Measurements from ENCODE around the gene CSNK1G1.
"Not testable (repeated sequence)": the region's sequence is repeated elsewhere in the genome, so short reads cannot be mapped to it uniquely, and the experiment has no call there.

Gene CSNK1G1

DNA sequence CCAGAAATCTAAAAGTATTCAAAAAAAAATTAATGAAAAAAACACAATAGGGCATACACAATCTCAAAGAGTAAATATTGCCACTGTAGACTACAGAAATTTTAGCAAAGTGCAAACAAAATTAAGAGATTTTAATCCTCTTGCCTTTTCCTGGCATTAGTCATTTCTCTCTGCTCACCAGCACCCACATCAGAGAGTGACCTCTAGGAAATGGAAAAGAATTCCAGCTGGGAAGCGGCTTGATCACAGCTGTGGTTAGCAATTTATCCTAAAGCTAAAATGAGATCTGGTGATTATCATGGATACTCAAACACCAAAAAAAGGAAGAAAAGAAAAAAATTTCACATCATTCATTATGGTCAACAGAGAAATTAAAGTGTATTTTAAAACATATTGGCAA is 7.5 kb downstream of the CSNK1G1 start:
- DNase-seq = no peak

DNA sequence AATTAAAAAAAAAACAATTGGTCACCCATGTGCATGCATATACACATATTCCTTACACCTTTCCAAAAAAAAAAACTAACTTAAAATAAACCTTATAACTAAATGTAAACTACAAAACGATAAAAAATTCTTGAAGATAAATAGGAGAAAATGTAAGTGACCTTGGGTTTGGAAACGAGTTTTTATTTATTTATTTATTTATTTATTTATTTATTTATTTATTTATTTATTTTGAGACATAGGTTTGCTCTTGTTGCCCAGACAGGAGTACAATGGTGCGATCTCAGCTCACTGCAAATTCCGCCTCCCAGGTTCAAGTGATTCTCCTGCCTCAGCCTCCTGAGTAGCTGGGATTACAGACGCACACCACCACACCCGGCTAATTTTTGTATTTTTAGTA is 9.7 kb downstream of the CSNK1G1 start:
- DNase-seq = not testable (repeated sequence)

DNA sequence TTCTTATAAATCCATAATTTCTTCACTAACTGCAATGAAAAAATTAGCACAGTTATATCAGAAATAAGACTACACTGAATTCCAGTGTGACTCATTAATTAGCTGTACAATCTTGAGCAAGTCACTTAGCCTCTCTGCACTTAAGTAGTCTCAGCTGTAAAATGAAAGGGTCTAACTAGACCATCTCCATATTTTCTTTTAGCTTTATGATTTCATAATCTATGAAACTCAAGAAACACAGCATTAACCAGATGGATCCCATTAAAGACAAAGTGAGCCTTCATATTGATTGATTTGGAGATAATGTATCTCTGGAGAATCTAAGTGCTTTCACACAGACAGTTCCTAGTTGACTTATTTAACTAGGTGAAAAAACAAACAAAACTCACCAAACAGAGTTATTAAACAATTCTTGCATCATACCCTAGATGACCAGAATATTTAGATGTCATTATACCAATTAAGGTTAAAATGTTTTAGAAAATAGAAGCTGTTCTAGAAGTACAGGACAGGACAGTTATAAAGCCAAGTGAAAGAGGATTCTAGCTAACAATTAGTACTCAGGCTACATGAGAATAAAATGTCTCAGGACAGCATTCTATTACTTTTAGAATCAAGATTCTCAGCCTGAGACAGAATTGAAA is 11.2 kb downstream of the CSNK1G1 start:
- DNase-seq = no peak

DNA sequence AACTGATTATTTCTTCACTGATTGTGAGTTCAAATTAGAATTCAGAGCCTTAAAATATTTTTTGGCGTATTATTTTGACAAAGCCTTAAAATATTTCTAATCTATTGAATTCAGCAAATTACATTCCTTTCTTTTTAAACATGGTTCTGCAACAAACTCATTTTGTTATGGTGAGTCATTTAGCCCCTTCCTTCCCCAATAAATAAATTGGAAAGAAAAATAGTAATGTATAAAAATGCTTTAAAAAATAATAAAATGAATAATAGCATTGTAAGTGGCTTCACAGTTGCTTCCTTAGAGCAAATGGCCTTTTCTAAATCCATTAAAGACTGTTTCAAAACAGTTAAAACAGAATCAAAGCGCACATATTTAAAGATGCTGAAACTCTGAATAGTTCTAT is 12.1 kb downstream of the CSNK1G1 start:
- no peak for DNase-seq

DNA sequence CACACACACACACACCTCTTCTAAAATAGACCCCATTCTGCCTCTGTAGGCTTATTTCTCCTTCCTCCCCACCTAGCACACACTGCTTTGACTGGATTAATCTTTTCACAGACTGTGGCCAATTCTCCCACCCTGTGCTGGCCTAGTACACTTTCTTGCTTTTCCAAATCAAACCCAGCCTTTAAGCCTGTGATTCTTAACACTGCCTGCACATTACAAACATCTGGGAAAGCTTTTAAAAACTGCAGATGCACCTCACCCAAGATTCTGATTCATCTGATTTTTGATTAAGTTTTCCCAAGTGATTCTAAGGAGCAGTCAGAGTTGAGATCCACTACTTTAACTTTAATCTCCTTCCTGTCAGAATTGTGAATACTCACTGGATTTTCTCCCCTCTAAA is 12.8 kb downstream of the CSNK1G1 start:
- no peak for DNase-seq

DNA sequence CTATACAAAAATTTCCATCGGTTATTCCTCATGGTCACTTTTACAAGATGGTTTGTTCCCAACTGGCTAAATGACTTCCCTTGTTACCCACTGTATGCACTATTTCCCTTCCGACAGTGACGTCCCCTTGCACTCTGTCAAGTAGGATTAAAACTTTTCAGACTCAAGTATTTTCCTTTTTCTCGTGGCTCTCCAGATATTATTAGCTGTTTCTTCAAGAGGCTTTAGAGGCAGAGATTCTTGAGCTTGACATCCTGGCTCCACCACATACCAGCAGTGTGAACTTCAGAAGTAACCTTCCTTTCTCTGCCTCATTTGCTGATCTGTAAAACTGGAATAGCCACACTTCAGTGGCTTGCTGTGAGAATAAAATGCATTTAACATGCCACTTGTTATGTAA is 14.0 kb downstream of the CSNK1G1 start:
- no peak for DNase-seq

DNA sequence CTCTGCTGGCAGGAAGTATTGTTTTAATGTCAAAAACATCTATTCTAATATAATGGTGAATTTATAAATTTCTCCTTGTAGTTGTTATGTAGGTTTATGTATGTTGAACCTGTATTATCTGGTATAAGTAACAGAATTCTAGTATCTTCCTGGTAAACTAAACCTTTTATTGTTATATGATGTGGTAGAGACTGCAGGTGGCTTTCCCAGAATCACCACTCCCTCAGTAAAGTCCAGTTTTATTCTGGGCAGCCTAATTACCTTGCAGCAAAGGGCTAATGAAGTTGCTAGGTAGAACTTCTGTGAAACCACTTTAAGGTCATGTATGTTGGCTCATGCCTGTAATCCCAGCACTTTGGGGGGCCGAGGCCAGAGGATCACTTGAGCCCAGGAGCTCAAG is 15.6 kb downstream of the CSNK1G1 start:
- DNase-seq = no peak

DNA sequence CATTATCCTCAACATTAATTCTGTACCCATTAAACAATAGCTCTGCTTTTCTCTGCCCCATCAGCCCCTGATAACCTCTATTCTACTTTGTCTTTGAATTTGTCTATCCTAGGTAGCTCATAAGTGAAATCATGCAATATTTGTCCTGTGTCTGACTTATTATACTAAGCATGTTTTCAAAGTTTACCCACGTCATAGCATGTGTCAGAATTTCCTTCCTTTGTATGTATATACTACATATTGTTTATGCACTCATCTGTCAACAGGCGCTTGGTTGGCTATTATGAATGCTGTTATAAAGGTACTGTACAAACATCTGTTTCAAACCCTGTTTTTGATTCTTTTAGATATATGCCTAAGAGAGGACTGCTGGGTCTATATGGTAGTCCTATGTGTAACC is 18.2 kb downstream of the CSNK1G1 start:
- DNase-seq = no peak

DNA sequence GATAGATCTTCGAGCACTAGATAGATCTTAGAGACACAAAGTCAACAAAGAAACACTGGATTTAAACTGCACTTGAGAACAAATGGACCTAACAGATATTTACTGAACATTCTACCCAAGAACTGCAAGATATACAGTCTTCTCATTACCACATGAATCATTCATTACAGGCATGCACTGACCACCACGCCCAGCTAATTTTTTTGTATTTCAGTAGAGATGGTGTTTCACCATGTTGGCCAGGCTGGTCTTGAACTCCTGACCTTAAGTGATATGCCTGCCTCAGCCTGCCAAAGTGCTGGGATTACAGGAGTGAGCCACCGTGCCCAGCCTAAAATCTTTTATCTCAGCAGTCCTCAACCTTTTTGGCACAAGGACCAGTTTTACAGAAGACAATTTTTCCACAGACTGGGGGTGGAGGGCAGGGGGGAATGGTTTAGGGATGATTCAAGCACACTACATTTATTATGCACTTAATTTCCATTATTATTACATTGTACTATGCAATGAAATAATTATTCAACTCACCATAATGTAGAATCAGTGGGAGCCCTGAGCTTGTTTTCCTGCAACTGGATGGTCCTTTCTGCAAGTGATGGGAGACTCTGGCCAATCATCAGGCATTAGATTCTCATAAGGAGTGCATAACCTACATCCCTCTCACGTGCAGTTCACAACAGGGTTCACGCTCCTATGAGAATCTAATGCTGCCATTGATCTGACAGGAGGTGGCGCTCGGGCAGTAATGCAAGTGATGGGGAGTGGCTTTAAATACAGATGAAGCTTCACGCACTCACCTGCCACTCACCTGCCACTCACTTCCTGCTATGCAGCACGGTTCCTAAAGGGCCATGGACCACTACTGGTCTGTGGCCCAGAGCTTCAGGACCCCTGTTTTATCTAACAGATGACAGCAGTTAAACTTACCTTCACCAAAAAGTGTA is 21.7 kb downstream of the CSNK1G1 start:
- peak; percentile 5 to 60 for DNase-seq

DNA sequence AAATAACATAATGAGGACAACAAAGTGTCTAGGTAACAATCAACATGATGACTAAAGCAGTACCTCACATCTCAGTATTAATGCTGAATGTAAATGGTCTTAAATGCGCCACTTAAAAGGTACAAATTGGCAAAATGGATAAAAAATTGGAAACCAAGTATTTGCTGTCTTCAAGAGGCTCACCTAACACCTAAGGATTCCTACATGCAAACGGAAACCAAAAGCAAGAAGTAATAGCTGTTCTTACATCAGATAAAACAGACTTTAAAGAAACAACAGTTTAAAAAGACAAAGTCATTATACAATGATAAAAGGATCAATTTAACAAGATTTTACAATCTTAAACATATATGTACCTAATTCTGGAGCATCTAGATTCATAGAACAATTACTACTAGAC is 22.5 kb downstream of the CSNK1G1 start:
- no peak for DNase-seq

DNA sequence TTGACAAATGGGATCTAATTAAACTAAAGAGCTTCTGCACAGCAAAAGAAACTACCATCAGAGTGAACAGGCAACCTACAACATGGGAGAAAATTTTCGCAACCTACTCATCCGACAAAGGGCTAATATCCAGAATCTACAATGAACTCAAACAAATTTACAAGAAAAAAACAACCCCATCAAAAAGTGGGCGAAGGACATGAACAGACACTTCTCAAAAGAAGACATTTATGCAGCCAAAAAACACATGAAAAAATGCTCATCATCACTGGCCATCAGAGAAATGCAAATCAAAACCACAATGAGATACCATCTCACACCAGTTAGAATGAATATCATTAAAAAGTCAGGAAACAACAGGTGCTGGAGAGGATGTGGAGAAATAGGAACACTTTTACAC is 24.3 kb downstream of the CSNK1G1 start:
- not testable (repeated sequence) for DNase-seq

DNA sequence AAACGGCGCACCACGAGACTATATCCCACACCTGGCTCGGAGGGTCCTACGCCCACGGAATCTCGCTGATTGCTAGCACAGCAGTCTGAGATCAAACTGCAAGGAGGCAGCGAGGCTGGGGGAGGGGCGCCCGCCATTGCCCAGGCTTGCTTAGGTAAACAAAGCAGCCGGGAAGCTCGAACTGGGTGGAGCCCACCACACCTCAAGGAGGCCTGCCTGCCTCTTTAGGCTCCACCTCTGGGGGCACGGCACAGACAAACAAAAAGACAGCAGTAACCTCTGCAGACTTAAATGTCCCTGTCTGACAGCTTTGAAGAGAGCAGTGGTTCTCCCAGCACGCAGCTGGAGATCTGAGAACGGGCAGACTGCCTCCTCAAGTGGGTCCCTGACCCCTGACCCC is 29.0 kb downstream of the CSNK1G1 start:
- not testable (repeated sequence) for DNase-seq

DNA sequence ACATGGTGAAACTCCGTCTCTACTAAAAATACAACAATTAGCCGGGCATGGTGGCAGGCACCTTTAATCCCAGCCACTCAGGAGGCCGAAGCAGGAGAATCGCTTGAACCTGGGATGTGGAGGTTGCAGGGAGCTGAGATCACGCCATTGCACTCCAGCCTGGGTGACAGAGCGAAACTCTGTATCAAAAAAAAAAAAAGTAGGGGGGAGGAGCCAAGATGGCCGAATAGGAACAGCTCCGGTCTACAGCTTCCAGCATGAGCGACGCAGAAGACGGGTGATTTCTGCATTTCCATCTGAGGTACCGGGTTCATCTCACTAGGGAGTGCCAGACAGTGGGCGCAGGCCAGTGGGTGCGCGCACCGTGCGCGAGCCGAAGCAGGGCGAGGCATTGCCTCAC is 29.5 kb downstream of the CSNK1G1 start:
- DNase-seq = not testable (repeated sequence)

DNA sequence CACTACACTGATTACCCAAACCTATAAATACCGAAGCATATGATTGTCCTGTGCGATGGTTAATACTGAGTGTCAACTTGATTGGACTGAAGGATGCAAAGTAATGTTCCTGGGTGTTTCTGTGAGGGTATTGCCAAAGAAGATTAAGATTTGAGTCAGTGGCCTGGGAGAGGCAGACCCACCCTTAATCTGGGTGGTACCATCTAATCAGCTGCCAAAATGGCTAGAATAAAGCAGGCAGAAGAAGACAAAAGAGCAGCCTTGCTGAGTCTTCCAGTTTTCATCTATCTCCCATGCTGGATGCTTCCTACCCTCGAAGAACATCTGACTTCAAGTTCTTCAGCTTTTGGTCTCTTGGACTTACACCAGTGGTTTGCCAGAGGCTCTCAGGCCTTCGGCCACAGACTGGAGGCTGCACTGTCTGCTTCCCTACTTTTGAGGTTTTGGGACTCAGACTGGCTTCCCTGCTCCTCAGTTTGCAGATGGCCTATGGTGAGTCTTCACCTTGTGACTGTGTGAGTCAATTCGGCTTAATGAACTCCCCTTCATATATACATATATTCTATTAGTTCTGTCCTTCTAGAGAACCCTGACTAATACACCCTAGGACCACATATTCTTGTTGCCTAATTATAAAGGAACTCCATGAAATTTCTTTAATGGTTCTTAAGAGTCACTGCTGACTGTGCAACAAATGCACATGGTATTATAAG is 31.7 kb downstream of the CSNK1G1 start:
- DNase-seq = no peak

DNA sequence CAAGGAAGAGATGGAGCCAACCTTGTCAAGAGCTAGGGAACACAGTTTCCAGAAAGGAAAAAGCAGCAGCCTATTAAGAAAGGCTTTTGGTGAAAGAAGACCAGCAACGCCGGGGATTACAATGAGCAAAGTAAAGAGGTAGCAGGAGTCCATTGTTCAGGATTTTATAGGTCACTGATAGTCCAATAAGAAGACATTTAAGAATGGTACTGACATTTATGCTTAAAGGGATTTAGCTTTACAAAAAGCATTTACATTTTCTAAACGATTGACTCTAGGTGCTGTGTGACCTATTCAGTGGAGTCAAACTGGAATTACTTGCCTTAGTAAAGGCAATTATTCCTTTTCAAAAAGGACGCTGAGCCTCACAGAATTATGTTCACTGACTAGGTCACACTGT is 40.8 kb downstream of the CSNK1G1 start:
- DNase-seq = no peak

DNA sequence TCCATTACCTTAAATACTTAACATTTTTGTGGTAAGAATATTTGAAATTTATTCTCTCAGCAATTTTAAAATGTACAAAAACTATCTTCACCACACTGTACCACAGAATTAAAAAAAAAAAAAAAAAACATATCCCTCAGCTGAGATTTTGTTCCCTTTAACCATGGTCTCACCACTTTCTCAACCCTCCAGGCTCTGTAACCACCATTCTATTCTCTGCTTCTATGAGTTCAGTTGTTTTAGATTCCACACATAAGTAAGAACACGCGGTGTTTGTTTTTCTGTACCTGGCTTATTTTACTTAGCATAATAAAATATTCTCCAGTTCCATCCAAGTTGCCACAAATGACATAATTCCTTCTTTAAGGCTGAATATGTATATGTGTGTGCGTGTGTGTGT is 41.5 kb downstream of the CSNK1G1 start:
- no peak for DNase-seq

DNA sequence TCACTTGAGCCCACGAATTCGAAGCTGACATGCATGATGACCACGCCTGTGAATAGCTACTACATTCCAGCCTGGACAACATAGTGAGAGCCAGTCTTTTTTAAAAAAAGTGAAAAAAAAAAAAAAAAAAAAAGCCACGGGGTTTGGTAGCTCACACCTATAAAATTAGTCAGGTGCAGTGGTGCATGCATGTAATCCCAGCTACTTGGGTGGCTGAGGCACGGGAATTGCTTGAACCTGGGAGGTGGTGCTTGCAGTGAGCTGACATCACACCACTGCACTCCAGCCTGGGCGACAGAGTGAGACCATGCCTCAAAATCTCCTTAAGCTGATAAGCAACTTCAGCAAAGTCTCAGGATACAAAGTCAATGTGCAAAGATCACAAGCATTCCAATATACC is 44.4 kb downstream of the CSNK1G1 start:
- DNase-seq = no peak

DNA sequence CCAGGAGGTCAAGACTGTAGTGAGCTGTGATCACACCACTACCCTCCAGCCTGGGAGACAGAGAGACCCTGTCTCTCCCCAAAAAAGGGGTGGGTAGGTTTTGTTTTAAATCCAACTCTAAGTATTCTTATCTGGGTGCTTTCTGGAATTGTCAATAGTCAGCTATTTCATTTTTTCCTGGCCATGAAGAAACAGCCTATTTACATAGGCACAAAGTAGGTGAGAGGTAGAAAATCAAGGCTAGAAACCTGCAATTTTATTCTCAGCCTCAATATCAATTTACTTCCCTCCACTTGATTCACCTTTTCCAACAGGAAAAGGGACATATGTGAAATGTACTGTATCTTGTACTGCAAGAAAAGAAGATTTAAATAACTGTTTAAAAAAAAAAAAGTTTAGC is 45.9 kb downstream of the CSNK1G1 start:
- no peak for DNase-seq

DNA sequence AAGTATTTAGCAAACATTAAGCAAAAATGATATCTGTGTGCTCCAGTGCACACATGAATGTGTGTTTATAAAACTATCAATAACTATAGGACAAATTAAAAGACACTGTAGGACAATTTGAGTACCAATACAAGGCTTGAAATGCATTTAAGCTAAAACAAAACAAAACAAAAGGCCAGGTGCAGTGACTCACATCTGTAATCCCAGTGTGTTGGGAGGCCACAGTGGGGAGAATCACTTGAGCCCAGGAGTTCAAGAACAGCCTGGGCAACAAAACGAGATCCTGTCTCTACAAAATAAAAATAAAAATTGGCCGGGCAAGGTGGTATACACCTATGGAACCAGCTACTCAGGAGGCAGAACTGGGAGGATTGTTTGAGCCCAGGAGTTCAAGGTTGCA is 50.7 kb downstream of the CSNK1G1 start:
- DNase-seq = no peak

DNA sequence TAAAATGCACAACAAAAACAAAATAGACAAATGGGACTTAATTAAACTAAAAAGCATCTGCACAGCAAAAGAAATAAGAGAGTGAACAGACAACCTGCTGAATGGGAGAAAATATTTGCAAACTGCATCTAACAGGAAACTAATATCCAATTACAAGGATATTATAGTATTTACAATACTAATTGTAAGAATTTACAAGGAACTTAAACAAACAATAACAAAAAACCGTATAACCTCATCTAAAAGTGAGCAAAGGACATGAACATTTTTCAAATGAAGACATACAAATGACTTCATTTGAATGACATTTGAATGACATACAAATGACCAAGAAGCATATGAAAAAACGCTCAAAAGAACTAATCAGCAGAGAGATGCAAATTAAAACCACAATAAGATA is 66.4 kb downstream of the CSNK1G1 start:
- DNase-seq = no peak

DNA sequence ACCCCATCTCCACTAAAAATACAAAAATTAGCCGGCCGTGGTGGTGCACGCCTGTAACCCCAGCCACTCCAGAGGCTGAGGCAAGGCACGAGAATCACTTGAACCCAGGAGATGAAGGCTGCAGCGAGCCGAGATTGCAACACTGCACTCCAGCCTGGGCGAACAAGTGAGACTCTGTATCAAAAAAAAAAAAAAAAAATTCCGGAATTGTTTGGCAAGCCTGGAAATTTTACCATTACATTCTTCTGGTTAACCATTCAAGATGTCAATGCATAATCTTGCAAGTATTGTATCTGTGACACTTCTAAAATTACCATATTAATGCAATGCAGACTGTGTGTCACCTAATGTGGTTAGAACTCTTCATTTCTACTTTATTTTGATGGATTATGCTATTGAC is 67.0 kb downstream of the CSNK1G1 start:
- no peak for DNase-seq

DNA sequence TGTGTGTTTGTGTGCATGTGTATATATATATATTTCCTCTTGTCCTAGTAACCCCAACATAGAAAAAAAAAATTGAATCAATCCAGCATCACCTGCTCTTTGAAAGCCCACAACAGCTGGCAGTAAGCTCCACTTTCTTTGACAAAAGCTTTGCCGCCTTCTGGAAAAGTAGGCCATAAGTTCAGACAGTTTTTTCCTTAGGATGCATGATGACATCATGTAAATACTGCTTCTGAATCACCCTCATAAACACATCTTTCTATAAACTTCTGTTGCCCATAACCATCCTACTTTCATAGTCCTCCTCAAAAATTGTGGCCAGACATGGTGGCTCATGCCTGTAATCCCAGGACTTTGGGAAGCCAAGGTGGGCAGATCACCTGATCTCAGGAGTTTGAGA is 67.4 kb downstream of the CSNK1G1 start:
- DNase-seq = no peak

DNA sequence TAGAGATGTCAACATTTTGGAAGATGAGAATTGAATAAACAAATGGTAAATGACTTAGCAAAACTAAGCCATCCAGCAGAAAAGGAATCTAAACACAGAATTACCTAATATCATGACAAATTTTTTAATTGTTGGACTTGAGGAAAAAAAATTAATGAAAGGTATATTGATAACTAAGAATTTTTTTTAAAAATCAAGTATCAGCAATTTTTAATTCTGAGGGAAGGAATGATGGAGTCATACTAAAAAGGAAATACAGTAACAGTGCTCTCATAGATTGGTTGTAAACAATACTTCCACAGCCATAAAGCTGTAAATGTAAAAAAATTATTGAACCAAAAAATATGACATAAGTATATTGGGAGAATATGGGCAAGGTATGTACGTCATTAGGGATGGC is 68.0 kb downstream of the CSNK1G1 start:
- DNase-seq = no peak

DNA sequence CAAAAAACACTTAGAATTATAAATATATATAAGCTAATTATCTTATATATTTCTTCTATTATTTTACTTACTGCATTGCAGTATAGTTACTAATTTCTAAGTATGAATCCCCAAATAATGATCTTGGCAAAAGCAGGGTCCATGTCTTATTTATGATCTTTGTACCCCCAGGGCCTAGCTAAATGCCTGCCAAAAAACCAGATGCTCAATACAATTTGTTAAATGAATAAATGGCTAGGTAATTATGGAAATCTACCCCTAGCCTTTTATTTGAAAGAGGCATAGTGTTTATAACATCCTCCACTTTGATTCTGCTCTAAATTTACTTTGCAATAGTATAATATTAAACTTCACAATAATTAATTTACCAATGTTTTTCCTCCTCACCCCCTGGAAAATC is 69.5 kb downstream of the CSNK1G1 start:
- DNase-seq = no peak
